Psoas muscle (tissue), 8 donors: Measurements from ENCODE around the gene MMP17. TPM values are rescaled to one million over a fixed set of nuclear protein-coding genes. Genes with fewer than 3 reads are reported as not detected.

Experiments used
- ATAC-seq, 4 donors: fragments of 200-7000 bp; cut with Tn5 transposase; one replicate each; pipeline ENCODE4 v1.9.1; 2020; ENCODE audit warnings: moderate library complexity in 3 of 4, mild to moderate bottlenecking in 2 of 4
- DNase-seq, 2 donors: peaks; one replicate each; pipeline ENCODE4 v3.0.0-alpha.2; 2020
- H3K27ac ChIP-seq: fragments of 200-600 bp; one replicate; pipeline ENCODE4 v1.8.0; 2022
- H3K27me3 ChIP-seq, 3 donors: fragments of 200-600 bp in 1 of 3; one replicate each; pipeline versions ENCODE4 v1.6.1 to v1.8.0; 2013 to 2022; ENCODE audit warnings: low read length in 2 of 3, mild to moderate bottlenecking in 2 of 3, moderate library complexity in 1 of 3; ENCODE audit not compliant: insufficient read depth in 3 of 3
- H3K36me3 ChIP-seq, 2 donors: fragments of 200-600 bp in 1 of 2; one replicate each; pipeline versions ENCODE4 v1.6.1 to v1.8.0; 2013 to 2022; ENCODE audit warnings: low read depth in 1 of 2, mild to moderate bottlenecking in 1 of 2, moderate library complexity in 1 of 2; ENCODE audit not compliant: insufficient read depth in 1 of 2
- H3K4me1 ChIP-seq: fragments of 200-600 bp; one replicate; pipeline ENCODE4 v1.8.0; 2022
- H3K4me3 ChIP-seq: fragments of 200-600 bp; one replicate; pipeline ENCODE4 v1.8.0; 2022; ENCODE audit warnings: mild to moderate bottlenecking
- H3K9me3 ChIP-seq: fragments of 200-600 bp; one replicate; pipeline ENCODE4 v1.8.0; 2022
- WGBS, 3 donors: extraction: QIAGEN DNeasy Blood & Tissue Kit; methylation state at CpG; one replicate each; pipeline versions ENCODE4 v1.1.6 to v1.1.7; 2013; 5-methylcytosine and 5-hydroxymethylcytosine counted together
- intact Hi-C, 2 donors: fragments of 100-400 bp; cut with DNase I; formaldehyde crosslinking; loops; one replicate each; pipeline versions ENCODE4 v1.11.0 to v1.14.2; 2022
- polyA plus RNA-seq, 3 donors: library from polyadenylated mRNA; stranded (reverse); fragments of 200-250 nt; gene quantifications; one replicate each; pipeline ENCODE4 v1.2.3, GENCODE V29; 2013
- total RNA-seq, 4 donors: library from RNA; stranded (reverse); fragmentation: NEBNext Ultra II Directional in 2 of 4; extraction: Animal tissue kit (Norgen Biotek cat#: 25700) in 2 of 4; gene quantifications; one replicate each; pipeline versions ENCODE4 v1.2.1 to v1.2.4, GENCODE V29; 2021 to 2023
- TF ChIP-seq, protein P1 (sequence below): fragments of 200-600 bp; IDR thresholded peaks from one replicate; pipeline ENCODE4 v1.8.0; 2022; ENCODE audit warnings: antibody characterized with exemption
- donor health status: healthy with polysubstance abuse.
- donor health status: DM: no; HTN: no; CAD: no; lungs with moderate emphysema.
- donor health status: Bipolar disorder and iron deficiency.
- donor health status: healthy.
- donor health status: DM: yes; HTN: yes; CAD: no.
- donor health status: DM: no; HTN: no; CAD: no.
- donor health status: DM: no; HTN: no; CAD: no.
- donor health status: DM: yes; HTN: yes; CAD: no.

MMP17 gene
- total and polyA plus RNA-seq, 7 donors: 0.64 to 1.4 (median 1.0) TPM

DNA sequence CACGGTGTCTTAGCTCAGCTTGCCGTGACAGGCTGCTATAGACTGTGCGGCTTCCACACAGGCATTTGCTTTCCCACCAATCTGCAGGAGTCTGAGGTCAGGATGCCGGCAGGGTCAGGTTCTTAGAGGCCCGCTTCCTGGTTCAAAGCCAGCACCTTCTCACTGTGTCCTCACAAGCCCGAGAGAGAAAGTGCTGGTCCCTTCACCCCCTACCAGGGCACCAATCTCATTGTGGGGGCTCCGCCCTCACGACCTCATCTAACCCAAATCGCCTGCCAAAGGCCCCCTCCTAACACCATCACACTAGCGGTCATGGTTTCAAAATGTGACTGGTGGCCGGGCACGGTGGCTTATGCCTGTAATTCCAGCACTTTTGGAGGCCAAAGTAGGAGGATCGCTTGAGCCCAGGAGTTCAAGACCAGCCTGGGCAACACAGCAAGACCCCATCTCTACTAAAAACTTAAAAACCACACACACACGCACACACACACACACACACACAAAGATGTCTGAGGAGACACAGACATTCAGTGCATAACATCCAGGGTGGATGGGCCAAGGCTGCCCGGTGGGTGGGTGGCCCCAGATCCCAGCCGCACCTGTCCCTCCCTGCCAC, 26.8 kb downstream of the MMP17 start:
- Histone ChIP-seq H3K27ac (no peak overlapping the region), H3K4me1 (no peaks in the 10 kb centered on the region), H3K36me3 (no peaks in the 10 kb centered on the region), H3K27me3 (peaks cover 0 to 8% (median 0%) of the 10 kb centered on the region in 3 donors), H3K4me3 (no peak overlapping the region), H3K9me3 (no peaks in the 10 kb centered on the region)
- TF ChIP-seq, protein P1, sequence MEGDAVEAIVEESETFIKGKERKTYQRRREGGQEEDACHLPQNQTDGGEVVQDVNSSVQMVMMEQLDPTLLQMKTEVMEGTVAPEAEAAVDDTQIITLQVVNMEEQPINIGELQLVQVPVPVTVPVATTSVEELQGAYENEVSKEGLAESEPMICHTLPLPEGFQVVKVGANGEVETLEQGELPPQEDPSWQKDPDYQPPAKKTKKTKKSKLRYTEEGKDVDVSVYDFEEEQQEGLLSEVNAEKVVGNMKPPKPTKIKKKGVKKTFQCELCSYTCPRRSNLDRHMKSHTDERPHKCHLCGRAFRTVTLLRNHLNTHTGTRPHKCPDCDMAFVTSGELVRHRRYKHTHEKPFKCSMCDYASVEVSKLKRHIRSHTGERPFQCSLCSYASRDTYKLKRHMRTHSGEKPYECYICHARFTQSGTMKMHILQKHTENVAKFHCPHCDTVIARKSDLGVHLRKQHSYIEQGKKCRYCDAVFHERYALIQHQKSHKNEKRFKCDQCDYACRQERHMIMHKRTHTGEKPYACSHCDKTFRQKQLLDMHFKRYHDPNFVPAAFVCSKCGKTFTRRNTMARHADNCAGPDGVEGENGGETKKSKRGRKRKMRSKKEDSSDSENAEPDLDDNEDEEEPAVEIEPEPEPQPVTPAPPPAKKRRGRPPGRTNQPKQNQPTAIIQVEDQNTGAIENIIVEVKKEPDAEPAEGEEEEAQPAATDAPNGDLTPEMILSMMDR: no peak
- intact Hi-C loops: loop anchor here in 1 of 2 donors (5.0 kb wide), 2 partner anchors 67 to 97 kb away; no protein-coding TSS in a partner anchor
- ATAC-seq (no peak), DNase-seq (no peak)
- 64 to 67% (median 65%) methylated on average over 16 of the region's 16 CpGs for WGBS, 3 donors

DNA sequence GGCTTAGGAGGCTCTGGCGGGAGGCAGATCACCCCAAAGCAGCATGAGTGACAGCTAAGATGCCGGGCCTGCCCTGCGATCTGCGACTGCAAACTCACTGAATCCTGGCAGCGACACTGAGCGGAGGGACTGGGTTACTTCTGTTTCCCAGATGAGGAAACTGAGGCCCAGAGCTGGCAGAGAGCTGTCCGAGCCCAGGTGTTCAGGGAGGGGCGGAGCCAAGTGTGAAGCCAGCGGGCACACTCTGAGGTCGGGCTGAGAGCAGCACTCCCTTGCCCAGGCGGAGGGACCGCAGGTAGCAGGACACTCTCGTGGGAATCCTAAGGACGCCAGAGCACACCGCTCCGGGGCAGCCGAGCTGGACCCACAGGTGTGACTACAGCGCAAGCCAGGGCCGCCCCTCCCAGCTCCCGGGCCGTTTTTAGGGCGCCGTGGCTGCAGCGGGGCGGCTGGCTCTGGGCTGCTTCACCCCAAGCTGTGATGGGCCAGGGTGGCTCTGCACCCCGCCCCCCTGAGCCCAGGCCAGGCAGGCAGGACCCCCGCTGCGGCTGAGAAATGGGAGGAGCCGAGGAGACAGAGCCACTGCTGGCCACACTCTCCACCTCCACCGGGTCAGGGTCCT, 27.4 kb downstream of the MMP17 start:
- 47 to 53% (median 52%) methylated on average over 30 of the region's 30 CpGs for WGBS, 3 donors
- Histone ChIP-seq H3K4me3 (no peak overlapping the region), H3K36me3 (no peaks in the 10 kb centered on the region), H3K27me3 (peaks cover 0 to 8% (median 0%) of the 10 kb centered on the region in 3 donors), H3K27ac (no peak overlapping the region), H3K4me1 (no peaks in the 10 kb centered on the region), H3K9me3 (no peaks in the 10 kb centered on the region)
- no peak for DNase-seq
- ATAC-seq: no peak
- intact Hi-C loops: no loop called here
- TF ChIP-seq, protein P1: no peak

DNA sequence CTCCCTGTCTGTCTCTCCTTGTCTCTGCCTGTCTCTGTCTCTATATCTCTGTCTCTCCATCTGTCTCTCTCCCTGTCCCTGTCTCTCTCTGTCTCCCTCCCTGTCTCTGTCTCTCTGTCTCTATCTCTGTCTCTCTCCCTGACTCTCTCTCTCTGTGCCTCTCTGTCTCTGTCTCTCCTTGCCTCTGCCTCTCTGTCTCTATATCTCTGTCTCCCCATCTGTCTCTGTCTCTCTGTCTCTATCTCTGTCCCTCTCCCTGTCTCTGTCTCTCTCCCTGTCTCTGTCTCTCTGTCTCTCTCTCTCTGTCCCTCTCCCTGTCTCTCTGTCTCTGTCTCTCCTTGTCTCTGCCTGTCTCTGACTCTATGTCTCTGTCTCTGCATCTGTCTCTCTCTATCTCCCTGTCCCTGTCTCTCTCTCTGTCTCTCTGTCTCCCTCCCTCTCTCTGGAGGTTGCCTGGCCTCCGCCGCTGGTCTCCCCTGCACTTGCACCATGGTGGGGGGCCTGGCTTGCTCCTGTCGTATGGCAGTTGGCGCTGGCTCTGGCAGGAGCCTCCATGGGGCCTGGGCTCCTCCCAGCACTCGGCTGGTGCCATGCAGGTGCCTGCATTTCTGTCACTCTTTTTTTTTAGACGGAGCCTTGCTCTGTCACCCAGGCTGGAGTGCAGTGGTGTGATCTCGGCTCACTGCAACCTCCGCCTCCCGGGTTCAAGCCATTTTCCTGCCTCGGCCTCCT, 28.3 kb downstream of the MMP17 start:
- TF ChIP-seq, protein P1: no peak
- H3K4me3 ChIP-seq: no peak overlapping the region
- ATAC-seq (no peak), DNase-seq (no peak)
- no peaks in the 10 kb centered on the region for H3K4me1 ChIP-seq
- 76 to 85% (median 85%) methylated on average over 10 of the region's 10 CpGs for WGBS, 3 donors
- intact Hi-C loops: no loop called here
- peaks cover 0 to 8% (median 0%) of the 10 kb centered on the region in 3 donors for H3K27me3 ChIP-seq
- no peaks in the 10 kb centered on the region for H3K36me3 ChIP-seq
- no peaks in the 10 kb centered on the region for H3K9me3 ChIP-seq
- no peak overlapping the region for H3K27ac ChIP-seq

DNA sequence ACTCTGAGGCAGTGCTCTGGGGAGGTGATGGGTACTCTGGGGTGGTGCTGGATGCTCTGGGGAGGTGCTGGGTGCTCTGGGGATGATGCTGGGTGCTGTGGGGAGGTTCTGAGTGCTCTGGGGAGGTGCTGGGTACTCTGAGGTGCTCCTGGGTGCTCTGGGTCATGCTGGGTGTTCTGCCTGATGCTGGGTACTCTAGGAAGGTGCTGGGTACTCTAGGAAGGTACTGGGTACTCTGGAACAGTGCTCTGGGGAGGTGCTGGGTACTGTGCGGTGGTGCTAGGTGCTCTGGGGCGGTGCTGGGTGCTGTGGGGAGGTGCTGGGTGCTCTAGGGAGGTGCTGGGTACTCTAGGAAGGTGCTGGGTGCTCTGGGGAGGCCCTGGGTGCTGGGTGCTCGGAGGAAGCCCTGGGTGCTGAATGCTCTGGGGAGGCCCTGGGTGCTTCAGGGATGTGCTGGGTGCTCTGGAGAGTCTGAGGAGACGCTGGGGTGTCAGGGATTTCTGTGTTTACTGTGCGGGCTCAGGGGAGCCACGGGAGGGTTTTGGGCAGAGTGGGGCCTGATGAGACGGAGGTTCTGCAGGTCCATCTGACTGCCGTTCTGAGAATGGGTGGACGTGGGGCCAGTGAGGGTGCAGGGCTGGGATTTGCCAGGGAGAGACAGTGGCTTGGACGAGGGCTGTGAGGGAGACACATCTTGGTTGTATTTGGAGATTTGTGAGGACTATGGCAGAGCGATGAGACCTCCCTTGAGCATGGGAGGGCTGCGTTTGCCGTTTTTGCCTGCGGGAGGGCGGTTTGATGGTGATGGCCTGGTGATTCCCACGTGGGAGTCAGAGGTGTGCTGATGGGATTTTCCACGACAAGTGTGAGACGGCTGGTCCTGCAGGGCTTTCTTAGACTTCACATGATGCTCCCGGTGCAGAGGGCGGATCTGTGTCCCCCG, 30.0 kb downstream of the MMP17 start:
- no peak for DNase-seq
- no peak for ATAC-seq
- no peak overlapping the region for H3K4me3 ChIP-seq
- no peak overlapping the region for H3K27ac ChIP-seq
- 73 to 76% (median 76%) methylated on average over 21 of the region's 21 CpGs for WGBS, 3 donors
- H3K4me1 ChIP-seq: no peaks in the 10 kb centered on the region
- intact Hi-C loops: no loop called here
- no peaks in the 10 kb centered on the region for H3K36me3 ChIP-seq
- peaks cover 0 to 8% (median 0%) of the 10 kb centered on the region in 3 donors for H3K27me3 ChIP-seq
- TF ChIP-seq, protein P1: no peak
- H3K9me3 ChIP-seq: no peaks in the 10 kb centered on the region
